Measurements from ENCODE around the gene SRGAP1. TPM values are rescaled to one million over a fixed set of nuclear protein-coding genes. Genes with fewer than 3 reads are reported as not detected.

SRGAP1 gene
- total and polyA plus RNA-seq, 9 of the 15 experiments (the other 6 are each of a cell fraction or from before 2014, with no cell fraction given) = 0.01 to 0.13 (median 0.04) TPM; not detected in 3

- TF ChIP-seq ZNF57 (CRISPR knock-in tag; IDR thresholded peaks at IDR 0.05) (no peak), ZNF280B (CRISPR knock-in tag; IDR thresholded peaks at IDR 0.05) (no peak)
These were observed 265.2 kb downstream of the SRGAP1 start (continued) for GRCh38 chr12:64109706-64110105.

GRCh38 chr12:64110864-64111263 lies 266.4 kb downstream of the SRGAP1 start:
- no peaks in the 10 kb centered on the region for H3K9me3 ChIP-seq (replicated peaks; ENCODE audit: control insufficient read depth, insufficient read depth, low read depth, low read length)
- in situ Hi-C loops (cut with MboI) = loop anchor here (5.0 kb wide), 1 partner anchor 34 kb away; no protein-coding TSS in a partner anchor
- H2AFZ ChIP-seq (ENCODE audit: low read depth, low read length) = no peak overlapping the region
- H3K9ac ChIP-seq (ENCODE audit: insufficient read depth in 1 of 2, low read depth in 2 of 2, low read length in 2 of 2) = no peak overlapping the region
- H4K20me1 ChIP-seq (replicated peaks; ENCODE audit: control insufficient read depth, insufficient read depth, low read length) = no peaks in the 10 kb centered on the region
- no peaks in the 10 kb centered on the region for H3K9me1 ChIP-seq (ENCODE audit: control insufficient read depth, insufficient read depth, low read length)
- no peak for DNase-seq (ENCODE audit: extremely low read depth in 1 of 4, low spot score in 3 of 4)
- H3K79me2 ChIP-seq (ENCODE audit: control insufficient read depth, insufficient read depth, low read length) = no peaks in the 10 kb centered on the region
- no peaks in the 10 kb centered on the region for H3K4me1 ChIP-seq (replicated peaks in 1 of 2; ENCODE audit: control insufficient read depth in 2 of 2, insufficient read depth in 2 of 2, low read length in 2 of 2)
- intact Hi-C loops (cut with micrococcal nuclease) = no loop called here
- no peaks in the 10 kb centered on the region; a peak in 1 of 5 replicates for H3K27me3 ChIP-seq (ENCODE audit: control insufficient read depth in 2 of 2, insufficient read depth in 2 of 2, low read length in 2 of 2)
- CTCF ChIA-PET (ENCODE audit: low intra/inter-chr PET ratio) = no interaction called here
- POLR2A ChIA-PET = no interaction called here
- no TSS peak for BruUV-seq (replicated peaks)
- no peaks in the 10 kb centered on the region for H3K36me3 ChIP-seq (ENCODE audit: control insufficient read depth, insufficient read depth, low read length)
- no peak for FAIRE-seq
- no peak overlapping the region for H3K4me3 ChIP-seq
- TF ChIP-seq POLR2AphosphoS2 (IDR thresholded peaks at IDR 0.05; ENCODE audit: low read length) = no peak
- no peak for TF ChIP-seq ZNF740 (CRISPR knock-in tag; IDR thresholded peaks at IDR 0.05)
- no peak for TF ChIP-seq ZNF740 (tag; IDR thresholded peaks at IDR 0.05)
- no peak for TF ChIP-seq ZNF24 (IDR thresholded peaks at IDR 0.05)
- TF ChIP-seq ZFP1 (CRISPR knock-in tag; IDR thresholded peaks at IDR 0.05) = no peak
- TF ChIP-seq CREB3L1 (IDR thresholded peaks at IDR 0.05; ENCODE audit: borderline replicate concordance, low read depth) = no peak
- TF ChIP-seq PHTF2 (CRISPR knock-in tag; IDR thresholded peaks at IDR 0.05) = no peak
- no peak for TF ChIP-seq USF2 (CRISPR knock-in tag; IDR thresholded peaks at IDR 0.05)
- TF ChIP-seq ZC3H8 (IDR thresholded peaks at IDR 0.05) = no peak
- no peak for TF ChIP-seq CHD1 (IDR thresholded peaks at IDR 0.05; ENCODE audit: low read length)
- TF ChIP-seq FOXA1 (IDR thresholded peaks at IDR 0.05; ENCODE audit: borderline replicate concordance) = no peak
- TF ChIP-seq THRAP3 (IDR thresholded peaks at IDR 0.05; ENCODE audit: borderline replicate concordance) = no peak
- TF ChIP-seq NR1H2 (CRISPR knock-in tag; IDR thresholded peaks at IDR 0.05) = no peak
- TF ChIP-seq ZBTB8A (IDR thresholded peaks at IDR 0.05; ENCODE audit: partially characterized antibody) = no peak
- no peak for TF ChIP-seq SNIP1 (IDR thresholded peaks at IDR 0.05; ENCODE audit: low read depth)
- no peak for TF ChIP-seq ZNF224 (CRISPR knock-in tag; IDR thresholded peaks at IDR 0.05)
- no peak for ATAC-seq
- H3K4me2 ChIP-seq (ENCODE audit: insufficient read depth, low read length) = no peak overlapping the region
- H3K27ac ChIP-seq (ENCODE audit: extremely low read depth, low read depth, low read length) = no peak overlapping the region

All from K562 (cell line).